ENCODE data around the gene MACF1. TPM values are rescaled to one million over a fixed set of nuclear protein-coding genes. Genes with fewer than 3 reads are reported as not detected.

The MACF1 gene
- total and polyA plus RNA-seq, 2 of the 13 experiments (the other 11 are each of a cell fraction or from before 2014, with no cell fraction given), result 36.7 to 65.4 TPM

GRCh38 chr1:39317910-39318633 lies 113.6 kb downstream of the MACF1 start:
- Histone ChIP-seq H3K36me3 (replicated peaks in 1 of 2; ENCODE audit: control insufficient read depth in 1 of 2, insufficient read depth in 2 of 2, low read length in 2 of 2) (peaks cover 19 to 71% of the 10 kb centered on the region in 2 experiments), H3K4me3 (replicated peaks in 1 of 3; ENCODE audit: insufficient read depth in 1 of 3, low read depth in 2 of 3, low read length in 3 of 3) (no peak overlapping the region), H3K9me3 (ENCODE audit: low read length) (no peaks in the 10 kb centered on the region), H2AFZ (ENCODE audit: low read length) (no peak overlapping the region), H3K4me2 (ENCODE audit: low read depth, low read length) (no peak overlapping the region), H3K4me1 (ENCODE audit: insufficient read depth, low read length) (no peaks in the 10 kb centered on the region), H3K9ac (ENCODE audit: insufficient read depth, low read depth, low read length) (no peak overlapping the region), H4K20me1 (ENCODE audit: insufficient read depth, low read length) (no peaks in the 10 kb centered on the region), H3K27me3 (ENCODE audit: control insufficient read depth in 1 of 2, insufficient read depth in 2 of 2, low read length in 2 of 2) (no peaks in the 10 kb centered on the region), H3K27ac (ENCODE audit: extremely low read length, insufficient read depth, low read length) (no peak overlapping the region), H3K79me2 (ENCODE audit: insufficient read depth, low read length) (no peaks in the 10 kb centered on the region)
- FAIRE-seq (no peak), ATAC-seq (no peak), DNase-seq (ENCODE audit: low spot score) (no peak)
- ChIA-PET POLR2A (no interaction called here), CTCF (ENCODE audit: low intra/inter-chr PET ratio, low total read pairs) (no interaction called here)
- intact Hi-C loops (cut with micrococcal nuclease; ENCODE audit: unreplicated experiment), result no loop called here
- no TSS peak for BruUV-seq (replicated peaks)
- 96% methylated on average over 6 of the region's 6 CpGs for WGBS (ENCODE audit: low lambda C conversion rate)
- in situ Hi-C loops (cut with HindIII; ENCODE audit: extremely low pct_ligation_motif_present, low pct_unique_long_range_greater_than_20kb), result loop anchor here (5.0 kb wide), 1 partner anchor 49 kb away; no protein-coding TSS in a partner anchor
- TF ChIP-seq ZNF576 (CRISPR knock-in tag; IDR thresholded peaks at IDR 0.05) (no peak), GATAD1 (CRISPR knock-in tag; IDR thresholded peaks at IDR 0.05) (no peak), KAT2B (IDR thresholded peaks at IDR 0.05; ENCODE audit: borderline replicate concordance, low read depth, low read length) (no peak), FOSL1 (CRISPR knock-in tag; IDR thresholded peaks at IDR 0.05; ENCODE audit: borderline replicate concordance) (no peak), E2F2 (CRISPR knock-in tag; IDR thresholded peaks at IDR 0.05; ENCODE audit: borderline replicate concordance) (no peak), ZSCAN20 (CRISPR knock-in tag; IDR thresholded peaks at IDR 0.05; ENCODE audit: borderline replicate concordance) (no peak), TSC22D2 (CRISPR knock-in tag; IDR thresholded peaks at IDR 0.05; ENCODE audit: borderline replicate concordance) (no peak), MYPOP (CRISPR knock-in tag; IDR thresholded peaks at IDR 0.05) (no peak), ZNF784 (CRISPR knock-in tag; IDR thresholded peaks at IDR 0.05; ENCODE audit: borderline replicate concordance) (no peak), SYNCRIP (IDR thresholded peaks at IDR 0.05; ENCODE audit: insufficient read depth, low read depth, low read length) (no peak), ZNF841 (CRISPR knock-in tag; IDR thresholded peaks at IDR 0.05; ENCODE audit: borderline replicate concordance) (no peak), CBX5 (CRISPR knock-in tag; IDR thresholded peaks at IDR 0.05; ENCODE audit: borderline replicate concordance) (no peak), TFDP2 (CRISPR knock-in tag; IDR thresholded peaks at IDR 0.05) (no peak), ZNF710 (CRISPR knock-in tag; IDR thresholded peaks at IDR 0.05; ENCODE audit: borderline replicate concordance) (no peak), SIX4 (CRISPR knock-in tag; IDR thresholded peaks at IDR 0.05) (no peak), ZBTB3 (CRISPR knock-in tag; IDR thresholded peaks at IDR 0.05; ENCODE audit: borderline replicate concordance, low read depth) (no peak), SRY (CRISPR knock-in tag; IDR thresholded peaks at IDR 0.05) (no peak)

All from HepG2 (cell line).